Neural cell (in vitro differentiated cells): ENCODE measurements around the gene OPRM1.

ENCODE experiments used
- CTCF ChIP-seq: fragments of 450-650 bp; IDR thresholded peaks from 2 replicates; pipeline ENCODE4 v1.5.1; 2014; ENCODE audit warnings: antibody characterized with exemption, mild to moderate bottlenecking, moderate library complexity; ENCODE audit not compliant: poor library complexity, severe bottlenecking
- EZH2 ChIP-seq: fragments of 200-600, 300-800 bp; shearing (Covaris generic), sonication (generic); IDR thresholded peaks from 2 replicates; pipeline ENCODE4 v1.6.1; 2014; ENCODE audit warnings: antibody characterized with exemption, low read length, borderline replicate concordance, mild to moderate bottlenecking; ENCODE audit not compliant: insufficient read depth, poor library complexity, severe bottlenecking
- POLR2AphosphoS5 ChIP-seq: IDR thresholded peaks from 2 replicates; pipeline ENCODE4 v1.6.1; 2012
- SMC3 ChIP-seq: fragments of 450-650 bp; conservative IDR thresholded peaks from 2 replicates; pipeline ENCODE4 v1.6.1; 2014; ENCODE audit warnings: antibody characterized with exemption, mild to moderate bottlenecking, moderate library complexity; ENCODE audit not compliant: poor library complexity
- TF ChIP-seq, protein P1 (sequence below): IDR thresholded peaks from 2 replicates; pipeline ENCODE4 v1.6.1; 2012; ENCODE audit warnings: borderline replicate concordance

DNA sequence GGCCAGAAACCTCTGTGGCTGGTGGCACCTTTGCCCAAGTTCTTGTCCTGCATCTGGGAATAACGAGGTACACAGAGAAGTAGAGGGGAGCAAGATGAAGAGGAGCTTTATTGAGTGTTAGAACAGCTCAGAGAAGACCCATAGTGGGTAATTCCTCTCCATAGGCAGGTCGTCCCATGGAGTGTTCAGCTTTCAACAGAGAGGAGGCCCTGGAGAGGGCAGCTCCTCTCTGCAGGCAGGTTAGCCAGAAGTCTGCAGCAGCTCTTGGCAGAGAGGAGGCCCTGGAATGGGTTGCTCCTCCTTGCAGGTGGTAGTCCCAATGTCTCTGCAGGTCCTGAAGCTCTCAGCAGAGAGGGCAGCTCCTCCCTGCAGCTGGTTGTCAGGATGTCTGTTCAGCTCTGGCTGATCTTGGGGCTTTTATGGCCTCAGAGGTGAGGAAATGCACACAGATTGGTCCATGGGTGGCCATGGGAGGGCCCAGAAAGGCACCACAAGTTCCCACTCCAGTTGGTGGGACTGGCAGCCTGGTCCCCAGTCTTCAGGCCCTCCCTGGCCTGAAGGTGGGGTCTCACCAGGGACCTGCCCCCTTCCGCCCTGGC lies 228.6 kb downstream of the OPRM1 start:
- TF ChIP-seq CTCF: no peak
- TF ChIP-seq, protein P1, sequence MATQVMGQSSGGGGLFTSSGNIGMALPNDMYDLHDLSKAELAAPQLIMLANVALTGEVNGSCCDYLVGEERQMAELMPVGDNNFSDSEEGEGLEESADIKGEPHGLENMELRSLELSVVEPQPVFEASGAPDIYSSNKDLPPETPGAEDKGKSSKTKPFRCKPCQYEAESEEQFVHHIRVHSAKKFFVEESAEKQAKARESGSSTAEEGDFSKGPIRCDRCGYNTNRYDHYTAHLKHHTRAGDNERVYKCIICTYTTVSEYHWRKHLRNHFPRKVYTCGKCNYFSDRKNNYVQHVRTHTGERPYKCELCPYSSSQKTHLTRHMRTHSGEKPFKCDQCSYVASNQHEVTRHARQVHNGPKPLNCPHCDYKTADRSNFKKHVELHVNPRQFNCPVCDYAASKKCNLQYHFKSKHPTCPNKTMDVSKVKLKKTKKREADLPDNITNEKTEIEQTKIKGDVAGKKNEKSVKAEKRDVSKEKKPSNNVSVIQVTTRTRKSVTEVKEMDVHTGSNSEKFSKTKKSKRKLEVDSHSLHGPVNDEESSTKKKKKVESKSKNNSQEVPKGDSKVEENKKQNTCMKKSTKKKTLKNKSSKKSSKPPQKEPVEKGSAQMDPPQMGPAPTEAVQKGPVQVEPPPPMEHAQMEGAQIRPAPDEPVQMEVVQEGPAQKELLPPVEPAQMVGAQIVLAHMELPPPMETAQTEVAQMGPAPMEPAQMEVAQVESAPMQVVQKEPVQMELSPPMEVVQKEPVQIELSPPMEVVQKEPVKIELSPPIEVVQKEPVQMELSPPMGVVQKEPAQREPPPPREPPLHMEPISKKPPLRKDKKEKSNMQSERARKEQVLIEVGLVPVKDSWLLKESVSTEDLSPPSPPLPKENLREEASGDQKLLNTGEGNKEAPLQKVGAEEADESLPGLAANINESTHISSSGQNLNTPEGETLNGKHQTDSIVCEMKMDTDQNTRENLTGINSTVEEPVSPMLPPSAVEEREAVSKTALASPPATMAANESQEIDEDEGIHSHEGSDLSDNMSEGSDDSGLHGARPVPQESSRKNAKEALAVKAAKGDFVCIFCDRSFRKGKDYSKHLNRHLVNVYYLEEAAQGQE: no peak
- no peak for TF ChIP-seq SMC3
- no peak for TF ChIP-seq POLR2AphosphoS5
- TF ChIP-seq EZH2: no peak
